ENCODE data around the gene WNT5B.

The WNT5B gene

GRCh38 chr12:1607940-1608712, 20.9 kb upstream of the WNT5B start:
- no peak for TF ChIP-seq CTCF (IDR thresholded peaks at IDR 0.05; ENCODE audit: low read depth, low read length, missing control alignments)
- DNase-seq (ENCODE audit: low read depth): no peak
- H3K4me3 ChIP-seq (ENCODE audit: low read depth, low read length): no peak overlapping the region
- in situ Hi-C loops (cut with HindIII; ENCODE audit: low sequenced_read_pairs): no loop called here

- TF ChIP-seq CTCF (IDR thresholded peaks at IDR 0.05; ENCODE audit: low read depth, low read length, missing control alignments): no peak
- no peak for DNase-seq (ENCODE audit: low read depth)
- in situ Hi-C loops (cut with HindIII; ENCODE audit: low sequenced_read_pairs): no loop called here
- no peak overlapping the region for H3K4me3 ChIP-seq (ENCODE audit: low read depth, low read length)
These were observed 20.3 kb upstream of the WNT5B start for GRCh38 chr12:1608713-1609119.

GRCh38 chr12:1610072-1610643, 18.9 kb upstream of the WNT5B start:
- DNase-seq (ENCODE audit: low read depth): no peak
- no peak for TF ChIP-seq CTCF (IDR thresholded peaks at IDR 0.05; ENCODE audit: low read depth, low read length, missing control alignments)
- in situ Hi-C loops (cut with HindIII; ENCODE audit: low sequenced_read_pairs): no loop called here
- no peak overlapping the region for H3K4me3 ChIP-seq (ENCODE audit: low read depth, low read length)

- in situ Hi-C loops (cut with HindIII; ENCODE audit: low sequenced_read_pairs): no loop called here
- H3K4me3 ChIP-seq (ENCODE audit: low read depth, low read length): peak overlapping the region; percentile 13
- no peak for TF ChIP-seq CTCF (IDR thresholded peaks at IDR 0.05; ENCODE audit: low read depth, low read length, missing control alignments)
- peak; percentile 95 for DNase-seq (ENCODE audit: low read depth)
These were observed 17.0 kb upstream of the WNT5B start for GRCh38 chr12:1611803-1612572.

GRCh38 chr12:1613860-1614259, 15.2 kb upstream of the WNT5B start:
- in situ Hi-C loops (cut with HindIII; ENCODE audit: low sequenced_read_pairs): no loop called here
- TF ChIP-seq CTCF (IDR thresholded peaks at IDR 0.05; ENCODE audit: low read depth, low read length, missing control alignments): no peak
- no peak for DNase-seq (ENCODE audit: low read depth)
- no peak overlapping the region for H3K4me3 ChIP-seq (ENCODE audit: low read depth, low read length)

- in situ Hi-C loops (cut with HindIII; ENCODE audit: low sequenced_read_pairs): no loop called here
- no peak for TF ChIP-seq CTCF (IDR thresholded peaks at IDR 0.05; ENCODE audit: low read depth, low read length, missing control alignments)
- no peak for DNase-seq (ENCODE audit: low read depth)
- H3K4me3 ChIP-seq (ENCODE audit: low read depth, low read length): no peak overlapping the region
These were observed 14.7 kb upstream of the WNT5B start for GRCh38 chr12:1614360-1614759.

Data from astrocyte of the cerebellum (primary cell).